GM18511 (cell line): ENCODE data around the gene SFRP5.

Experiments used
- ATAC-seq: cut with Tn5 transposase; IDR thresholded peaks from one replicate; pipeline ENCODE4 v1.9.1; 2021; ENCODE audit warnings: mild to moderate bottlenecking, moderate library complexity; ENCODE audit not compliant: unreplicated experiment

Gene SFRP5

GRCh38 chr10:97788552-97789442 lies 17.0 kb upstream of the SFRP5 start:
- ATAC-seq = no peak

GRCh38 chr10:97785731-97786130 lies 13.9 kb upstream of the SFRP5 start:
- no peak for ATAC-seq

GRCh38 chr10:97785231-97785630 lies 13.4 kb upstream of the SFRP5 start:
- ATAC-seq = no peak

GRCh38 chr10:97784200-97784810 lies 12.5 kb upstream of the SFRP5 start:
- no peak for ATAC-seq

GRCh38 chr10:97782455-97783228 lies 10.8 kb upstream of the SFRP5 start:
- no peak for ATAC-seq

GRCh38 chr10:97781618-97782331 lies 10.0 kb upstream of the SFRP5 start:
- ATAC-seq = no peak

- ATAC-seq = no peak
These were observed 9.2 kb upstream of the SFRP5 start for GRCh38 chr10:97780841-97781617.

GRCh38 chr10:97779975-97780374 lies 8.2 kb upstream of the SFRP5 start:
- ATAC-seq = no peak

GRCh38 chr10:97779492-97779891 lies 7.7 kb upstream of the SFRP5 start:
- ATAC-seq = no peak

- no peak for ATAC-seq
These were observed 6.9 kb upstream of the SFRP5 start for GRCh38 chr10:97778452-97779302.

- no peak for ATAC-seq
These were observed 5.3 kb upstream of the SFRP5 start for GRCh38 chr10:97777143-97777542.

GRCh38 chr10:97774811-97775294 lies 3.1 kb upstream of the SFRP5 start:
- ATAC-seq = no peak

- no peak for ATAC-seq
These were observed 1.3 kb upstream of the SFRP5 start for GRCh38 chr10:97773096-97773495.

- no peak for ATAC-seq
These were observed 526 bp downstream of the SFRP5 start for GRCh38 chr10:97771055-97771891.

- ATAC-seq = no peak
These were observed 1.5 kb downstream of the SFRP5 start for GRCh38 chr10:97770255-97770654.

GRCh38 chr10:97768322-97769315 lies 3.2 kb downstream of the SFRP5 start:
- no peak for ATAC-seq
